ENCODE results near the gene G6PC1. TPM values are rescaled to one million over a fixed set of nuclear protein-coding genes. Genes with fewer than 3 reads are reported as not detected.

Gene G6PC1
- total and polyA plus RNA-seq, 2 of the 13 experiments (the other 11 are each of a cell fraction or from before 2014, with no cell fraction given): 1.7 to 37.9 TPM

DNA sequence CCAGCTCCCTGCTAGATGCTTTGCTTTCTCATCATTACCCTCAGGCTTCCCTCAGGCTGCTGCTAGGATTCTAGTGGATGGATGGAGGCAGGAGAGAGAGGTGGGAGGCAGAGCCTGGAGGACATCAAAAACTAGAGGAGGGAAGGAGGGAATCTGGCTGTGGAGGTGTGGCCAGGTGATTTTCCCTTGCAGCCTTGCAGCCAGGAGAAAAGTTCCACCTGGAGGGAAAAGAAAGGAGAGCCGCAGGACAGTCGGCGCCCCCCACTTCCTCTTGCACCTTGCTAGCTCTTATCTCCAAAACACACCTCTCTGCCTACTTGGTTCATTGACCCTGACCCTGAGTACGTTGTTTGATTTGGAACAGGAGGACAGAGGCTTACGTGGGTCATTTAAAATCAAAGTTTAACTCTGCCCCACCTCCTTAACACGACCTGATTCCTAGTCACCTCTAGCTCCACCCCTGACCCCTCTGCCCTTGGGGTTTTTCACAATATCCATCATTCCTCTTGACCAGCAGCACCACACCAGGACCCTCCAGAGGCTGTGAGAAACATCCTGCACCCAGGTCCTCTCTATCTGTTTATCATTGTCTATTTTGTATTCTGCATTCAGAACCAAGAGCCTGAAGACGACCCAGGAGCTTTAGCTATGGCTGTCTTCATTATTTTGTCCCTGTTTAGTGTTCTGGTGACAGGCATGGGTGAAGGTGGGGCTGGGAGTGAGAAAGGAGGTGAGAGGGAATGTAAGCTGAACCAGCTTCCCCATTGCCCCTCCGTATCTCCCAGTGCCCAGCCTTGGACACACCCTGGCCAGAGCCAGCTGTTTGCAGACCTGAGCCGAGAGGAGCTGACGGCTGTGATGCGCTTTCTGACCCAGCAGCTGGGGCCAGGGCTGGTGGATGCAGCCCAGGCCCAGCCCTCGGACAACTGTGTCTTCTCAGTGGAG lies 33.7 kb upstream of the G6PC1 start (continued):
- TF ChIP-seq, protein P1, sequence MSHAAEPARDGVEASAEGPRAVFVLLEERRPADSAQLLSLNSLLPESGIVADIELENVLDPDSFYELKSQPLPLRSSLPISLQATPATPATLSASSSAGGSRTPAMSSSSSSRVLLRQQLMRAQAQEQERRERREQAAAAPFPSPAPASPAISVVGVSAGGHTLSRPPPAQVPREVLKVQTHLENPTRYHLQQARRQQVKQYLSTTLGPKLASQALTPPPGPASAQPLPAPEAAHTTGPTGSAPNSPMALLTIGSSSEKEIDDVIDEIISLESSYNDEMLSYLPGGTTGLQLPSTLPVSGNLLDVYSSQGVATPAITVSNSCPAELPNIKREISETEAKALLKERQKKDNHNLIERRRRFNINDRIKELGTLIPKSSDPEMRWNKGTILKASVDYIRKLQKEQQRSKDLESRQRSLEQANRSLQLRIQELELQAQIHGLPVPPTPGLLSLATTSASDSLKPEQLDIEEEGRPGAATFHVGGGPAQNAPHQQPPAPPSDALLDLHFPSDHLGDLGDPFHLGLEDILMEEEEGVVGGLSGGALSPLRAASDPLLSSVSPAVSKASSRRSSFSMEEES (CRISPR knock-in tag; IDR thresholded peaks at IDR 0.05): 0 out of 2 replicates have a peak, but pooled peaks have one; percentile 13
- TF ChIP-seq, protein P2, sequence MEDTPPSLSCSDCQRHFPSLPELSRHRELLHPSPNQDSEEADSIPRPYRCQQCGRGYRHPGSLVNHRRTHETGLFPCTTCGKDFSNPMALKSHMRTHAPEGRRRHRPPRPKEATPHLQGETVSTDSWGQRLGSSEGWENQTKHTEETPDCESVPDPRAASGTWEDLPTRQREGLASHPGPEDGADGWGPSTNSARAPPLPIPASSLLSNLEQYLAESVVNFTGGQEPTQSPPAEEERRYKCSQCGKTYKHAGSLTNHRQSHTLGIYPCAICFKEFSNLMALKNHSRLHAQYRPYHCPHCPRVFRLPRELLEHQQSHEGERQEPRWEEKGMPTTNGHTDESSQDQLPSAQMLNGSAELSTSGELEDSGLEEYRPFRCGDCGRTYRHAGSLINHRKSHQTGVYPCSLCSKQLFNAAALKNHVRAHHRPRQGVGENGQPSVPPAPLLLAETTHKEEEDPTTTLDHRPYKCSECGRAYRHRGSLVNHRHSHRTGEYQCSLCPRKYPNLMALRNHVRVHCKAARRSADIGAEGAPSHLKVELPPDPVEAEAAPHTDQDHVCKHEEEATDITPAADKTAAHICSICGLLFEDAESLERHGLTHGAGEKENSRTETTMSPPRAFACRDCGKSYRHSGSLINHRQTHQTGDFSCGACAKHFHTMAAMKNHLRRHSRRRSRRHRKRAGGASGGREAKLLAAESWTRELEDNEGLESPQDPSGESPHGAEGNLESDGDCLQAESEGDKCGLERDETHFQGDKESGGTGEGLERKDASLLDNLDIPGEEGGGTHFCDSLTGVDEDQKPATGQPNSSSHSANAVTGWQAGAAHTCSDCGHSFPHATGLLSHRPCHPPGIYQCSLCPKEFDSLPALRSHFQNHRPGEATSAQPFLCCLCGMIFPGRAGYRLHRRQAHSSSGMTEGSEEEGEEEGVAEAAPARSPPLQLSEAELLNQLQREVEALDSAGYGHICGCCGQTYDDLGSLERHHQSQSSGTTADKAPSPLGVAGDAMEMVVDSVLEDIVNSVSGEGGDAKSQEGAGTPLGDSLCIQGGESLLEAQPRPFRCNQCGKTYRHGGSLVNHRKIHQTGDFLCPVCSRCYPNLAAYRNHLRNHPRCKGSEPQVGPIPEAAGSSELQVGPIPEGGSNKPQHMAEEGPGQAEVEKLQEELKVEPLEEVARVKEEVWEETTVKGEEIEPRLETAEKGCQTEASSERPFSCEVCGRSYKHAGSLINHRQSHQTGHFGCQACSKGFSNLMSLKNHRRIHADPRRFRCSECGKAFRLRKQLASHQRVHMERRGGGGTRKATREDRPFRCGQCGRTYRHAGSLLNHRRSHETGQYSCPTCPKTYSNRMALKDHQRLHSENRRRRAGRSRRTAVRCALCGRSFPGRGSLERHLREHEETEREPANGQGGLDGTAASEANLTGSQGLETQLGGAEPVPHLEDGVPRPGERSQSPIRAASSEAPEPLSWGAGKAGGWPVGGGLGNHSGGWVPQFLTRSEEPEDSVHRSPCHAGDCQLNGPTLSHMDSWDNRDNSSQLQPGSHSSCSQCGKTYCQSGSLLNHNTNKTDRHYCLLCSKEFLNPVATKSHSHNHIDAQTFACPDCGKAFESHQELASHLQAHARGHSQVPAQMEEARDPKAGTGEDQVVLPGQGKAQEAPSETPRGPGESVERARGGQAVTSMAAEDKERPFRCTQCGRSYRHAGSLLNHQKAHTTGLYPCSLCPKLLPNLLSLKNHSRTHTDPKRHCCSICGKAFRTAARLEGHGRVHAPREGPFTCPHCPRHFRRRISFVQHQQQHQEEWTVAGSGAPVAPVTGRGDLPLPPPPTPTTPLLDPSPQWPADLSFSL (CRISPR knock-in tag; IDR thresholded peaks at IDR 0.05): no peak
- TF ChIP-seq U2AF1 (optimal IDR thresholded peaks at IDR 0.05; ENCODE audit: low read depth, low read length) (no peak), HNRNPK (IDR thresholded peaks at IDR 0.05; ENCODE audit: low read depth, low read length, poor library complexity, severe bottlenecking) (no peak), ZNF619 (CRISPR knock-in tag; IDR thresholded peaks at IDR 0.05) (peak; percentile 11; the same call in 1 of the 2 replicates), HNF4G (IDR thresholded peaks at IDR 0.05; ENCODE audit: borderline replicate concordance, low read depth, low read length) (peak; percentile 88), HNF4G (CRISPR knock-in tag; IDR thresholded peaks at IDR 0.05; ENCODE audit: borderline replicate concordance, low read depth) (peak; percentile 78; the same call in 1 of the 2 replicates), ZNF256 (CRISPR knock-in tag; conservative IDR thresholded peaks at IDR 0.05) (no peak), SNAPC5 (CRISPR knock-in tag; IDR thresholded peaks at IDR 0.05; ENCODE audit: borderline replicate concordance) (no peak), ONECUT2 (CRISPR knock-in tag; IDR thresholded peaks at IDR 0.05) (0 out of 2 replicates have a peak, but pooled peaks have one; percentile 48), NFATC3 (CRISPR knock-in tag; IDR thresholded peaks at IDR 0.05) (no peak), MTA3 (CRISPR knock-in tag; IDR thresholded peaks at IDR 0.05) (no peak), MYC (CRISPR knock-in tag; IDR thresholded peaks at IDR 0.05; ENCODE audit: borderline replicate concordance) (peak; percentile 19; the same call in 1 of the 2 replicates), ZNF121 (CRISPR knock-in tag; IDR thresholded peaks at IDR 0.05) (no peak; the same call in 1 of the 2 replicates), ZNF549 (CRISPR knock-in tag; IDR thresholded peaks at IDR 0.05) (no peak), MEIS1 (CRISPR knock-in tag; IDR thresholded peaks at IDR 0.05; ENCODE audit: borderline replicate concordance) (peak; percentile 94), SIX1 (CRISPR knock-in tag; IDR thresholded peaks at IDR 0.05; ENCODE audit: borderline replicate concordance) (peak; percentile 63; the same call in 1 of the 2 replicates), FOSL2 (CRISPR knock-in tag; IDR thresholded peaks at IDR 0.05) (peak; percentile 40; the same call in 1 of the 2 replicates), ZNF557 (CRISPR knock-in tag; IDR thresholded peaks at IDR 0.05) (no peak), FOXO1 (CRISPR knock-in tag; IDR thresholded peaks at IDR 0.05) (peak; percentile 61; the same call in 1 of the 2 replicates)

Data from HepG2 (cell line).